Mucosa of descending colon (tissue), 3 donors: Measurements from ENCODE around the gene LIPK. TPM values are rescaled to one million over a fixed set of nuclear protein-coding genes. Genes with fewer than 3 reads are reported as not detected.
A peak's percentile ranks its signal among the peaks of the same experiment; 100 is the strongest.

Source experiments
- ATAC-seq: fragments of 200-7000 bp; cut with Tn5 transposase; one replicate; pipeline ENCODE4 v1.9.1; 2020; ENCODE audit warnings: mild to moderate bottlenecking, moderate library complexity
- DNase-seq, 3 donors: peaks; one replicate each; pipeline ENCODE4 v3.0.0-alpha.2; 2020
- H3K36me3 ChIP-seq: fragments of 200-600 bp; one replicate; pipeline ENCODE4 v1.8.0; 2021; ENCODE audit warnings: low read depth, mild to moderate bottlenecking
- H3K4me1 ChIP-seq: fragments of 200-600 bp; one replicate; pipeline ENCODE4 v1.8.0; 2021; ENCODE audit warnings: low read depth, mild to moderate bottlenecking
- H3K4me3 ChIP-seq: fragments of 200-600 bp; one replicate; pipeline ENCODE4 v1.8.0; 2021; ENCODE audit warnings: mild to moderate bottlenecking
- H3K9me3 ChIP-seq: fragments of 200-600 bp; one replicate; pipeline ENCODE4 v1.8.0; 2021; ENCODE audit warnings: mild to moderate bottlenecking
- CTCF ChIP-seq: fragments of 200-600 bp; IDR thresholded peaks from one replicate; pipeline ENCODE4 v1.8.0; 2022; ENCODE audit warnings: antibody characterized with exemption, mild to moderate bottlenecking
- intact Hi-C, 2 donors: fragments of 100-400 bp; cut with DNase I in 1 of 2; cut with micrococcal nuclease in 1 of 2; formaldehyde crosslinking; loops; one replicate each; pipeline versions ENCODE4 v1.11.0 to v1.11.1; 2022; cut with DNase I, micrococcal nuclease
- total RNA-seq, 3 donors: library from RNA; stranded (reverse); fragmentation: NEBNext Ultra II Directional in 2 of 3; extraction: Animal tissue kit (Norgen Biotek cat#: 25700) in 2 of 3; gene quantifications; one replicate each; pipeline versions ENCODE4 v1.2.1 to v1.2.4, GENCODE V29; 2021 to 2023
- donor health status: DM: no; HTN: no; CAD: no; lungs with moderate emphysema.
- donor health status: DM: no; HTN: no; CAD: no.
- donor health status: DM: no; HTN: yes; CAD: no.

LIPK gene
- total RNA-seq, 3 donors from 2014 or later, result not detected

GRCh38 chr10:88676283-88677060 is 29.6 kb upstream of the LIPK start:
- intact Hi-C loops, result no loop called here
- no peak for ATAC-seq
- DNase-seq, result no peak
- H3K9me3 ChIP-seq, result no peaks in the 10 kb centered on the region
- no peaks in the 10 kb centered on the region for H3K36me3 ChIP-seq
- H3K4me3 ChIP-seq, result no peak overlapping the region
- no peaks in the 10 kb centered on the region for H3K4me1 ChIP-seq
- no peak for TF ChIP-seq CTCF

- DNase-seq (no peak), ATAC-seq (no peak)
- H3K36me3 ChIP-seq, result no peaks in the 10 kb centered on the region
- intact Hi-C loops, result no loop called here
- no peaks in the 10 kb centered on the region for H3K9me3 ChIP-seq
- no peaks in the 10 kb centered on the region for H3K4me1 ChIP-seq
- no peak overlapping the region for H3K4me3 ChIP-seq
- no peak for TF ChIP-seq CTCF
Observed at GRCh38 chr10:88680958-88681357, 25.1 kb upstream of the LIPK start.

GRCh38 chr10:88682491-88682890 is 23.6 kb upstream of the LIPK start:
- Histone ChIP-seq H3K4me1 (no peaks in the 10 kb centered on the region), H3K4me3 (no peak overlapping the region), H3K9me3 (no peaks in the 10 kb centered on the region), H3K36me3 (no peaks in the 10 kb centered on the region)
- no peak for TF ChIP-seq CTCF
- intact Hi-C loops, result no loop called here
- DNase-seq, result no peak
- no peak for ATAC-seq

GRCh38 chr10:88687853-88688467 is 18.1 kb upstream of the LIPK start:
- no peaks in the 10 kb centered on the region for H3K4me1 ChIP-seq
- TF ChIP-seq CTCF, result peak; percentile 53
- DNase-seq (no peak), ATAC-seq (peak; percentile 32)
- H3K9me3 ChIP-seq, result no peaks in the 10 kb centered on the region
- no peaks in the 10 kb centered on the region for H3K36me3 ChIP-seq
- intact Hi-C loops, result loop anchor here in 1 of 2 donors (5.0 kb wide), 1 partner anchor 104 kb away; no protein-coding TSS in a partner anchor
- H3K4me3 ChIP-seq, result no peak overlapping the region

GRCh38 chr10:88689366-88689765 is 16.7 kb upstream of the LIPK start:
- intact Hi-C loops, result loop anchor here in 1 of 2 donors (5.0 kb wide), 1 partner anchor 103 kb away; no protein-coding TSS in a partner anchor
- peak in 1 of 3 donors; percentile 19 for DNase-seq
- TF ChIP-seq CTCF, result no peak
- H3K9me3 ChIP-seq, result no peaks in the 10 kb centered on the region
- H3K4me3 ChIP-seq, result no peak overlapping the region
- H3K36me3 ChIP-seq, result no peaks in the 10 kb centered on the region
- no peaks in the 10 kb centered on the region for H3K4me1 ChIP-seq
- no peak for ATAC-seq
